Skin epidermis (tissue), 12 donors: Measurements from ENCODE around the gene ROCK2.

Experiments used
- H3K27ac ChIP-seq, 21 experiments: fragments of 200-600 bp; sonication (generic) in 11 of 21; one replicate each; pipeline ENCODE4 v1.5.0; 2020; ENCODE audit warnings: mild to moderate bottlenecking in 3 of 21, inconsistent platforms in 2 of 21, moderate library complexity in 2 of 21
- H3K4me3 ChIP-seq, 7 experiments: fragments of 200-600 bp; sonication (generic) in 2 of 7; one replicate each; pipeline ENCODE4 v1.5.0; 2020; ENCODE audit warnings: inconsistent platforms in 2 of 7, mild to moderate bottlenecking in 2 of 7, moderate library complexity in 1 of 7

The ROCK2 gene

GRCh38 chr2:11214770-11215169 lies 129.7 kb downstream of the ROCK2 start:
- Histone ChIP-seq H3K4me3 (no peak overlapping the region), H3K27ac (no peak overlapping the region)

DNA sequence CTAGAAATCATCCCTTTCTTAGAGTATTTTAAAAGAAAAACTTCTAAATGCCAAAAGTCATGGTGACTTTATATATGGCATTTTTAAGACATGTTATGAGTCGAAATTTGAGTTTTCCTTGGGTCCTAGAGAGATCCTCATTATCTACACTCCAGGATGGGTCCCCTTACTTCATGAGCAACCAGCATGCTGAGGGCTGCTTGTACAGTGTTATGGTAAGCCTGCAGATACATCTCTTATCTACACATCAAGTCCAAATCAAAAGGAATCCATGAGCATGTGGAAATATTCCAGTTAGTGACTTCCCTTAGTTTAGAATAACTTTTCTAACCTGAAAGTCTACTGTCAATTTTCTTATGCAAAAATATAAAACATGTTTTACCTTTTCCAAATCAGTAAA lies 130.5 kb downstream of the ROCK2 start:
- no peak overlapping the region for H3K4me3 ChIP-seq
- H3K27ac ChIP-seq: no peak overlapping the region

- no peak overlapping the region for H3K4me3 ChIP-seq
- H3K27ac ChIP-seq: no peak overlapping the region
These were observed 131.3 kb downstream of the ROCK2 start for GRCh38 chr2:11213090-11213638.

DNA sequence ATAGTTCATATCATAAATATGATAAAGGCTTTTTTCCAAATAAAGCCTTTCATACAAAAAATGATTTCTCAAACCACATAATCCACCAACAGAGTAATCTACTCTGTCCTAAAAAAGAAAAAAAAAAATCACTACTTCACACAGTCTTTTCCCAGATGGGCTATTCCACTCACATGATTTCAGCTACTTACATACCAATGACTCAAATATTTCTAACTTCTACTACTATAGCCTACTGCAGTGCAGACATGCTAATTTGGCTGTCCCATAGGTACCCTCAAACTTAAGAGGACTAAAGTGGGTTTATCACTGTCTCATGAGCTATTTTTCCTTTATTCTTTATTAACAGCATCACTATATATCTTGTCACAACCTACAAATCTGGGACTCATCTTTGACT lies 131.8 kb downstream of the ROCK2 start:
- Histone ChIP-seq H3K4me3 (no peak overlapping the region), H3K27ac (no peak overlapping the region)

GRCh38 chr2:11208083-11208482 lies 136.4 kb downstream of the ROCK2 start:
- no peak overlapping the region for H3K4me3 ChIP-seq
- no peak overlapping the region for H3K27ac ChIP-seq

DNA sequence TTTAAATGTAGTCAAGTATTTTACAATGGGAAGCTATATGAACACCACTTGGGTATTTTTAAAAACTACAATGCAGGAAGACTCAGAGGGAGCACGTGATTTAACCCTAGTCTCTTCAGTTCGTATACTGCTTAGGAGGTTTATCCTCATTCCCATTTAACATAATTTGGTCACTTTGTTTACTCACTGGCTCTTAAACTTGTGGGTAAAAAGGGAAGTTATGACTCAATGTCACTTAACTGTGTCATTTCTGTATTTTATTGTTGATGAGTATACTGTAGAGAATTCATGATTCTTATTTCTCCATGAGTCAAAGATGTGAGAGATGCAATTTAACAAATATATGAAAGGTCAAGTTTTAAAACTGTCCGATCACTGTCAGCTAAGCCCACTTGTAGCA lies 141.0 kb downstream of the ROCK2 start:
- Histone ChIP-seq H3K4me3 (no peak overlapping the region), H3K27ac (peak overlapping the region in 2 of 21 experiments; percentile 5 to 26)

DNA sequence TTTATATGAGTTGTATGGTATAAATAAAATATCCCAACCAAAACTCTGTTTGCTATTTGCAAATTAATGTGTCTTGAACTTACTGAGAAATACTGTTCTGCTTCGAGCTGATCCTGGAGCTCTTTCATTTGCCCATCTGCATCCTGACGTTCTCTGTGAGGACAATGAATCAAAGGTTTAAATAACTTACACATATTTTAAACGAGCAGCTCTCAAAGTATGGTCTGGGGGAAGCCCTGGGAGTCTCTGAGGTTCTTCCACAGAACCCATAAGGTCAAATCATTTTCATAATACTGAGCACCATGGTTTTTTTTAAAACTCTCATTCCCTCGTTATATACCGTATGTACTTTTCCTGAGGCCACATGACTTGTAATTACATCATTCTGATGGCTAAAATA lies 142.5 kb downstream of the ROCK2 start:
- no peak overlapping the region for H3K27ac ChIP-seq

DNA sequence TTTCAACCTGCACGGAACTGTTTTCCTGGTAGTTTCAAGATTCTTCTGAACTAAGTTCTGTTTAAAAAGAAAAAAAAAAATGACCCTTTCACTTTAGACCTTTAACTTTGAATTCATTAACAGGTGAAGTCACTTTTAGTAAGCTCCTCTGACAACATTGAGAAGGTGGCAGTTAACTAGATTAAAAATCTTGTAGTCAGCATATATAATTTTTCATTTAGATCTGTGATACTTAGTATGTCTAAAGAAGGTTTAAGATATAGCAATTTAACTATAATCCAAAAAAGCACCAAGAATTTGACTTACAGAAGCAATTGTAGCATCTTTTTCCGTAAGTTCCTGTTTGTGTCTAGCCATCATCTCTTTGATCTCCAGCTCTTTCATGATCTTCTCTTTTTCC lies 143.8 kb downstream of the ROCK2 start:
- Histone ChIP-seq H3K4me3 (no peak overlapping the region), H3K27ac (no peak overlapping the region)

More for the DNA sequence above, 142.5 kb downstream of the ROCK2 start:
- H3K4me3 ChIP-seq: no peak overlapping the region

DNA sequence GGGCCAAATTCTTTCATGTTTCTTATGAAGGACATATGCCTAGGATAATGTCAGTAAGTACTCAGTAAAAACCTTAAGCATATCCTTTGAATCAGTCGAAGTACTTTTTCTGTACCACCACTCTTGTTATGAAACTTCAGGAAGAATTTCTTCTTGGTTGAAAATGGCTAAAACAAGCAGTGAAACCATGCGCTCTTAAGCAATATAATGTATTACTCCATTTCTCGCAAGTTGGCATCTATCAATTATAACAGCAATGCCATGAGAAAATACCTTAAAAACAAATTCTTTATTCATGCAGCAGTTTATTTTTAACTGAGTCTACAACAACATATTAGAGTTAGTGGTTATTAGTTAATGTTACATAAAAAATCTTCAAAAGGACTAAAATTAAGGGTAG lies 148.2 kb downstream of the ROCK2 start:
- no peak overlapping the region for H3K27ac ChIP-seq

DNA sequence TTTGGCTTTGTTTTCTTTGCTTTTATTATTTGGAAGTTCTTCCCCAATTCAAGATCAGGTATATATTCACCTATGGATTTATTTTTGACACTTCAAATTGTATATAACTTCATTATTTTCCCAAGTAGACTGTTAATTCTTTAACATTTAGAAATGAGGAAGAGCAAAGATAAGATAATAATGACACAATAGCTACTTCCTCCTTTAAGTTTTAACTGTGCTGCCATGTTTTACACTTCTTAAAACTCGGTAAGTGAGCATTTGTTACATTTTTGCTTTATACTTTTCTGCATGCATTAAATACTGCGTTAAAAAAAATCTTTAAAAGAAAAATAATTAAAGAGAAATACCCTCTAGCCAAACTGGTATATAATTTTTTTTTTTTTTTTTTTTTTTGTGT lies 156.7 kb downstream of the ROCK2 start:
- no peak overlapping the region for H3K4me3 ChIP-seq
- H3K27ac ChIP-seq: no peak overlapping the region

More for the DNA sequence above, 148.2 kb downstream of the ROCK2 start:
- no peak overlapping the region for H3K4me3 ChIP-seq

DNA sequence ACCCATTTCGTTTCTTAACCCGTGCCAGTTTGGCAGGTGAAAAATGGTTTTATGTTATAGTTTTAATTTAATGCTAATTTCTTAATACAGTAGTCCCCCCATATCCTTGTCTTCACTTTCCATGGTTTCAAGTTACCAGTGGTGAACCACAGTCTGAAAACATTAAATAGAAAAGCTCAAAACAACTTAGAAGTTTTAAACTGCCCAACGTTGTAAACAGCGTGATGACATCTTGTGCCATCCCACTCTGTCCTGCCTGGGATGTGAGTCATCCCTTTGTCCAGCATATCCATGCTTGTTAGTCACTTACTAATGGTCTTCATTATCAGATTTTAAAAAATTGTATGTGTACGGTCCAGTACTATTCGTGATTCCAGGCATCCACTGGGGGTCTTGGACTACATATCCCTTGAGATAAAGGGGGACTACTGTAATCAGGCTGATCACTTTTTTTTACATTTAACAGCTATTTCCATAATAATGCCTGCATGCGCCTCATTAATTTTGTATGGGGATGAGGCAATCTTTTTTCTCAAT lies 157.3 kb downstream of the ROCK2 start:
- no peak overlapping the region for H3K4me3 ChIP-seq
- H3K27ac ChIP-seq: no peak overlapping the region

DNA sequence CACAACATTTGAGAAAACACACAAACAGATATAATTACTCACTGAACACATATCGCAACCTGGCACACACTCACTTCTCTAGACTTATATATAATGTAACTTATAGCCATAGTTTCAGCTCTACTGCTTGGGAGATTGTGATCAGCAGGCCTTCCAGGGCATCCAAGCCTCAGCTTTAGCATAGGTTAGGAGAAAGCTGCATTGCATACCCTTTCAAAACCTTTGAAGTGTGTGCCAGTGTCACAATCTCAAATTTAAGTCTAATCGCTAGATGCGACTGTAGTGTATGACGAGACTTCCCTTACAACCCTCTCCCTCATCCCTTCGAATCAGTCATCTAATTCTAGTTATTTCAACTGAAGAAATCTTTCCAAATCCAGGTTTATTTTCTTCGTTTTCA lies 158.3 kb downstream of the ROCK2 start:
- no peak overlapping the region for H3K4me3 ChIP-seq
- H3K27ac ChIP-seq: no peak overlapping the region

- H3K27ac ChIP-seq: no peak overlapping the region
- H3K4me3 ChIP-seq: no peak overlapping the region
These were observed 161.5 kb downstream of the ROCK2 start for GRCh38 chr2:11182951-11183350.

DNA sequence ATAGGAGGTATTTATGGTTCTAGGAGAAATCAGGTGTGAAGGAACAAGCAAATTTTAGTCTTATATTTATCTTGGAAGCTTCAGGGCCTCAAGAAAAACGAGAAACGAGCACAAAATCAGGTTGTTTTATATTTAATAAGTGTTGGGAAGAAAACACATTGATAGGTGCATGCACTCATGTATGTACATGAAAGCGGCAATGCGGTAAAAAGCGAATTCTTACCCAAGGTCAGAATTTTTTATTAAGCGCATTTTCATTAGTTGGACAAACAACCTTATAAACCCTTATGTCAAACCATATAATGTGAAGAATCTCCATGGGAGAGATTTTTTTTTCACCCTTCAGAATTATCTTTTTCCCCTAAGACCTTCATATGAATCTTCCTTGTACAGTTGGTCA lies 163.8 kb downstream of the ROCK2 start:
- Histone ChIP-seq H3K27ac (no peak overlapping the region), H3K4me3 (no peak overlapping the region)

- Histone ChIP-seq H3K27ac (no peak overlapping the region), H3K4me3 (no peak overlapping the region)
These were observed 164.5 kb downstream of the ROCK2 start for GRCh38 chr2:11179899-11180298.

GRCh38 chr2:11179196-11179595 lies 165.2 kb downstream of the ROCK2 start:
- no peak overlapping the region for H3K27ac ChIP-seq
- no peak overlapping the region for H3K4me3 ChIP-seq

DNA sequence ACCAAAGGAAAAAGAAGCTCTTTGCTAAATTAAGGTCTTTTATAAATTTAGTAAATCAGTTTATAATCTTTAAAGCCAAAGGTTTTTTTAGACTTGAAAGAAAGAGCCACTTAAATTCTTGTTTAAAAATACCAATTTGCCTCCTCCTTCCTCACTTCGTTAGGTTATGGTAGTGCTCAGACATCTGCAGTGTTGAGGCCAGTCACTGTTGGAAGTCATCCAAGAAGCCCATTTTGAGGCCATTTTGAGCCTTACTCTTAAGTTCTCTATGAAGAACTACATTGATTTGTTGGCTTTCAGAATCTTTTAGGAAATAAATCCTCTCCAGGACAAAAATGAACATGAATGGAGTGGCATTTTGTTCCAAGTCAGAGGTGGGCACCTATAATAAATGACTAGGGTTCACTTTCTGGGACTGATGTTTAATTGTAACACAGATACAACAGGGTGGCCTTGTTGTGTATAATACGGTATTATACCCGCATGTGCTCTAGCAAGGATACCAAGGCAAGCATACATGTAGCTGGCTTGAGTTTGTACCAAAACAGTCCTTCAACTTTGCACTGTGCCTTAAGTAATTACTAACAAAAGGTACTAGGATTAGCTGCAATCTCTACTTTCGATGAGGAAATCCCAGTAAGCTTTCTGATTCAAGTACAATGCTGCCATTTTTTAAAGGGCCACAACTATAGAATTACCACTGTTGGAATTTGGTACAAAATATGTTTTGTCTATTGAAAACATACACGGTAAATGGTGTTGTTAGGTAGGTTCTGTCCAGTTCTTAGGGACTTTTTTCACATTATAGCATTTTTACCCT lies 166.4 kb downstream of the ROCK2 start:
- H3K27ac ChIP-seq: no peak overlapping the region
- no peak overlapping the region for H3K4me3 ChIP-seq

- Histone ChIP-seq H3K4me3 (no peak overlapping the region), H3K27ac (peak overlapping the region in 1 of 21 experiments; percentile 15)
These were observed 169.1 kb downstream of the ROCK2 start for GRCh38 chr2:11175293-11175795.

DNA sequence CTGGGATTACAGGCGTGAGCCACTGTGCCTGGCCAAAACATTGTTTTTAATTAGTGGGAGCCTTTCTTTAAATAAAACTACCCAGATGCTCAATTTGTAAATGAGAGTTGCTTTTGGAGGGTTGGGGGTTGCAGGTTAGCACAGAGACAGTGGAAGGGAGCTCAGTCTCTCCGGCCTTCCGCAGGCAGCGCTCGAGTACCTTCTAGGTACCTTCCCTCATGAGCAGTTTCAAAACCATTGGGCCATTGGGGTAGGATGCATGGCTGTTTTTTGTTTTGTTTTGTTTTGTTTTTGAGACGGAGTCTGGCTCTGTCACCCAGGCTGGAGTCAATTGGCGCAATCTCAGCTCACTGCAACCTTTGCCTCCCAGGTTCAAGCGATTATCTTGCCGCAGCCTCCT lies 170.2 kb downstream of the ROCK2 start:
- Histone ChIP-seq H3K27ac (no peak overlapping the region), H3K4me3 (no peak overlapping the region)

GRCh38 chr2:11169333-11169732 lies 175.1 kb downstream of the ROCK2 start:
- H3K4me3 ChIP-seq: no peak overlapping the region
- H3K27ac ChIP-seq: no peak overlapping the region

- Histone ChIP-seq H3K27ac (no peak overlapping the region), H3K4me3 (no peak overlapping the region)
These were observed 175.9 kb downstream of the ROCK2 start for GRCh38 chr2:11168488-11168887.
